HG03432 (cell line): ENCODE measurements around the gene PTPRE.
A peak's percentile ranks its signal among the peaks of the same experiment; 100 is the strongest.

ENCODE experiments used
- ATAC-seq: cut with Tn5 transposase; IDR thresholded peaks from one replicate; pipeline ENCODE4 v1.9.1; 2021; ENCODE audit warnings: mild to moderate bottlenecking, moderate library complexity; ENCODE audit not compliant: unreplicated experiment

Gene PTPRE

GRCh38 chr10:128055061-128055868 lies 148.4 kb downstream of the PTPRE start:
- ATAC-seq, result no peak

DNA sequence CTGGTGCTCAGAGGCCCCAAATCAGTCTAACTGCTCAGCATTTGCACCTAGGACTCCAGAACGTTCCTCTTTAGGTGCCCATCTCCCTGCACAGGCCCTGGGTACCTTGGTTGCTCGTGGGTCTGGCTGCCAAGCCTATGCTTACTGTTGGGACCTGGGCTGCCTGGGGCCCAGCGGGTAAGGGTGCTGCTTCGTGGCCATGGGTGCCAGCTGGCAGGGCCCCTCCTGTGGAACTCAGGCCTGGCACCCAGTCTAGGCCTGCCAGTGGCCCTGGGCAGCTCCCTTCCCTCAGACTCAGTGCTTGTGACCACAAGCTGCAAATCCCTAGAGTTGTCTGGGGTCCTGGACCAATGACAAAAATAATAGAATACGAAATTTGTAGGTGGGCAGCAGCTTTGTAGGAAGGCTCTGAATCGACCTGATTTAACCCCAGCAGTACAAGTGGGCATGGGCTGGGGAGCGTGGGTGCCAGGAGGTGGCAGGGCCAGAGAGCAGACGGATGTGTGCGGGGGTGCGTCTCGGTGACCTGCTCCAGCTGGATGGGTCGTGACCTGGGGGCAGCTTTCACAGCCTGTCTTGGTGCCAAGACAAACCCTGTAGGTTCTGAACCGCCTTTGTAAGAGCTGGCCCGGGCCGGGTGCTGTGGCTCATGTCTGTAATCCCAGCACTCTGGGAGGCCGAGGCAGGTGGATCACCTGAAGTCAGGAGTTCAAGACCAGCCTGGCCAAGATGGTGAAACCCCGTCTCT lies 149.6 kb downstream of the PTPRE start:
- ATAC-seq, result no peak

DNA sequence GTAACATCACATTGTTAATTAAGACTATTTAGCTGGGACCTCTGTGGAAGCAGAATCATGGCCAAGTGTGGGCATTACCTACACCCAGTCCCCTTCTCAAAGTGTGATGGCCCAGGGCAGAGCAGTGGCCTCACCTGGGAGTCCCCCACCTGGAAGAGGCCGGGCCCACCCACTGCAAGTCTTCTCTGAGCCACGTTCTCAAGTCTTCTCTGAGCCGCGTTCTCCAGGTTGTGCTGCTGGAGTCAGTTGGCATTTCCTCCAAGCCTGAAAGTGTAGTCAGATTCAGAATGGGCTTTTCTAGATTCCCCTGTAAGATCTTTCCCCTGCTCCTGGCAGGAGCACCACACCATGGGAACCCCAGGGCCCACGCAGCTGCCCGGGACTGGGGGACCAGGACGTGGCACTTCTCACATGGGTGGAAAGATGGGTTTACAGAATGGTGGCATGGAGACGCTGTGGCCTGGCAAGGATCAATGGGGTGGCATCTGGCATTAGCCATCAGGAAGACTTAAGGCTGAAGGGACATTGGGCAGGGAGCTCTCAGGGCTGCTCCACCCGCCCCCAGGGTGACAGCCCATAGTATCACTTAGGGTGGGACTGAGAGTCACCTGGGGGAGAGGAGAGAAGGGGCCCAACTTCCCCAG lies 151.3 kb downstream of the PTPRE start:
- no peak for ATAC-seq

GRCh38 chr10:128058750-128059134 lies 151.8 kb downstream of the PTPRE start:
- no peak for ATAC-seq

DNA sequence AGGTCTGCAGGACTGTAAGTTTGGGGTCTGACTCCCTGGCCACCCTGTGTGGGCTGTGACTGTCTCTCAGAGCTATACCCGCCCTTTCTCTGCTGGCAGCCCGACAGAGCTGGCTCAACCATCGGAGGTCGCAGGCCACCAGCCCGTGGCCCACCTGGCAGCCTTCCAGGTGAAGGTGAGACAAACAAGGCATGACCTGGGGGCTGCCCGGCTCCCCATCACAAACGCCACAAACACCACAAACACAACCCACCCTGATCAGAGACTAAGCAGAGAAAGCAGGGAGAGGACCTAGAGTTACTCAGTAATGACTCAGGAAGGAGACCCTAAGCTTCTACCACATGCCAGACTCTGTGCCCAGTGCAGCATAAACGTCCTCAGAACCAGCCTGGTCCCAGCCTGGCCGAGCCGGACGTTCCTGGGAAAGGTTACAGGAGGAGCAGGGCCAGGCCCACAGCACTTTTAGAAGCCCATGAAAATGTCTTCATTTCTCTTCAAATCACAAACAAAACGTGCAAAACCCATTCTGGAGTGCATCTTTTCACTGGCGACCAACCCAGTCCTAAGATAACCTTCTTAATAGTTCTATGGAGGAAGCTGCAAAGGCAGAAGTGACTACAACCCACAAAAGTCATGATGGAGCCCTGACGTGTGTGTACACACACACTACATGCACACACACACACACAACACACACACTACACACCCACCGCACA lies 152.5 kb downstream of the PTPRE start:
- no peak for ATAC-seq

- no peak for ATAC-seq
Observed at GRCh38 chr10:128059982-128060293, 153.0 kb downstream of the PTPRE start.

GRCh38 chr10:128060341-128061250 lies 153.7 kb downstream of the PTPRE start:
- ATAC-seq, result no peak

- no peak for ATAC-seq
Observed at GRCh38 chr10:128061306-128062300, 154.7 kb downstream of the PTPRE start.

DNA sequence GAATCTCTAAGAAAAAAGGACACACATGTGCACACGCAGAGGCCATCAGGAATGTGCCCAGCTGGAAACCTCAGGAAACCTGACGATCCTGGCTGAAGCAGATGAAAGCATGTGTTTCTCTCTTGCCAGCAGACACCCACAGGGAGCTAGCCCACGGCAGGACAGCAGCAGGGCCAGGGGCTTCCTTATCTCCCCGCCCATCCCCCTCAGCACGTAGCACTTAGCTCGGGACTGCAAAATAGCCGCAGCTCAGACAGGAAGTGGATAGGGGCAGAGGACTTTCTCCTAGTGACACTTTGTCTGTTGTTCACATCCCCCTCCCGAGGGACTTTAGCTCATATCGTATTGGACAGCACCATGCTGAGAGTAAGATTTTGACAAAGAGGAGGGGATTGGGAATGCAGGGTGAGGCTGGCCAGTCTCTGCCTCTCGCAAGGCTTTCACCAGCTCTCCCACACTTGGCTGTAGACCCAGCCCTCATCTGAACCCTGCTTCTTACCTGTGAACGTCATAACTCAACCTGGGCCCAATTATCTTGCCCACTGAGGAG lies 155.5 kb downstream of the PTPRE start:
- no peak for ATAC-seq

- peak; percentile 51 for ATAC-seq
Observed at GRCh38 chr10:128062881-128063563, 156.1 kb downstream of the PTPRE start.

DNA sequence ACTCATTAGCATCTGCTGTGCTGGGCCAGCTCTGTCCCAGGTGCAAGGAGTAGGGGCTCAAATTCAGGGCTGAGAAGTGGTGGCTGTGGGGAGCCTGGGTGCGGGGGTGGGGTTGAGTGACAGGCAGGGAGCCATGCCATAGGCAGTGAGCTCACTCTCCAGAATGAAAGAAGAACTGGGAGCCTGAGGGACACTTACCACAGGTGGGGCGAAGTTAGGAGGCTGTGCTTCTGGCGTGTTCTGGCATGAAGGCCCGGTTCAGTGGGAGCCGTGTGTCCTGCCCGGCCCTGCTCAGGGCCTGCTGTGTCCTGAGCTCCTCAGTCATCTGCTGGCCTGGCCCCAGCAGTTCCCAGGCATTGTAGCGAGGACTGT lies 156.8 kb downstream of the PTPRE start:
- peak; percentile 21 for ATAC-seq

GRCh38 chr10:128064108-128064969 lies 157.4 kb downstream of the PTPRE start:
- ATAC-seq, result peak; percentile 68

GRCh38 chr10:128064970-128065580 lies 158.2 kb downstream of the PTPRE start:
- ATAC-seq, result peak; percentile 51

GRCh38 chr10:128065881-128066534 lies 159.1 kb downstream of the PTPRE start:
- no peak for ATAC-seq

- no peak for ATAC-seq
Observed at GRCh38 chr10:128066870-128067382, 160.0 kb downstream of the PTPRE start.
